Endometrial microvascular endothelial cells (primary cell): ENCODE measurements around the gene LEMD2. TPM values are rescaled to one million over a fixed set of nuclear protein-coding genes. Genes with fewer than 3 reads are reported as not detected.
"Not testable (repeated sequence)": the region's sequence is repeated elsewhere in the genome, so short reads cannot be mapped to it uniquely, and the experiment has no call there.

Source experiments
- in situ Hi-C: cut with HindIII; loops from 2 replicates; pipeline ENCODE4 v1.10.0; 2017; ENCODE audit warnings: low sequenced_read_pairs, low pct_unique_long_range_greater_than_20kb; ENCODE audit errors: inconsistent ontology term
- total RNA-seq: library from RNA; depleted of rRNA; stranded (reverse); fragments of >200 nt; gene quantifications from one replicate; pipeline ENCODE4 v1.2.3, GENCODE V29; 2015; ENCODE audit errors: inconsistent ontology term

Gene LEMD2
- total RNA-seq: 33.9 TPM

DNA sequence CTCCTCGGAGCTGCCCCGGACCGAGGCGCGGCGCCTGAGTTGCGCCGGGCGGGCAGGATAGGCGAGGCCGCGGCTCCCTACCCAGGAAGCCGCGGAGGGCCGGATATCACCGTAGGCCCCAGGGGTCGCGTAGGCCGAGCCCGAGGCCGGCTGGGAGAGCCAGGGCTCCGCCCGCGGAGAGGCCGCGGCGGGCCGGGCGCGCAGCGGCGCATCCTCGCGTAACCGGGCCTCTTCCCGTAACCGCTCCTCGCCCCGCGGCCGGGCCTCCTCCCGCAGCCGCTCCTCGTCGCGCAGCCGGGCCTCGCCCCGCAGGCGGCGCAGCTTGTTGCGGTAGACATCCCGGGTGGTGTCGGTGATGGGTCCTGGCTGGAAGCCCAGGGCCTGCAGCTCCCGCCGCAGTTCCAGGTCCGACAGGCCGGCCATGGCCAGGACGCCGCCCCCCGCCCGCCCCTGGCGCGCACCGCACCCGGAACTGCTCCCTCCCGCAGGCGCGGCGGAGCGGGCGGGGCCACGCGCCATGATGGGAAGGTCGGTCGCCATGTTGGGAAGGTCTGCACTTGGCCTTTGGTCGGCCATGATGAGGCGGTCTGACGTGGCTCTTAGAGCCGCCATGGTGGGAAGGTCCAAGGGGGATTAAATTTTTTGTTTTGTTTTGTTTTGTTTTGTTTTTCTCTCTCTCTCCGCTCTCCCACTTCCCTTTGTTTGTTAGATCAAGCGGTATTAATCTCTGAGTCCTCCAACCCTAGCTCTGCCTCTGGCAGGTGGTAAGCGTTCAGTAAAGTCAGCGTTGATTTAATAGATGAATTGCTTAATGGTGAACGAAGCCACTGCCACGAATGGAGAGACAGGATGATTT is at the start of gene LEMD2:
Gene LEMD2, minus strand, starts transcription at position 437 of the 856 bp plus-strand sequence. Its CDS starts 14 bp downstream, at position 423.
- in situ Hi-C loops: no loop called here

GRCh38 chr6:33837971-33838665 is 49.2 kb upstream of the LEMD2 start:
- in situ Hi-C loops: no loop called here

GRCh38 chr6:33836806-33837469 is 48.0 kb upstream of the LEMD2 start:
- in situ Hi-C loops: no loop called here

- in situ Hi-C loops: no loop called here
Measured at GRCh38 chr6:33834401-33835392, 45.8 kb upstream of the LEMD2 start.

DNA sequence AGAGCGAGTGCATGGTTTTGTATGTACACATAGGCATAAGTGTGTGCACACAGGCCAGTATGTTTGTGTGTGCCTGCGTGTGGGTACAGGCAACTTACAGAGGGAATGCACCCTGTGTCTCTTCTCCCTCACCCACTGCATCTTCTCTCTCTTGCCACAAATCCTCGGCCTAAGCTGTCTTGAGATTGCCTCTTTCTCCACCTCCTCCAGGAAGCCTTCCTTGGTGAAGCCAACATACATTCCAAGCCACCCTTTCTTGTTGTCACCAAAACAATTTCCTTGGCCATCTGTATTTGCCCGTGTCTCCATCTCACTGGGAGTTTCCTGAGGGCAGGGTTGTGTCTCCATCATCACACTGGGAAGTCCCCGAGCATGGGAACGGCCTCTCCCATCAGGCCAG is 44.7 kb upstream of the LEMD2 start:
- in situ Hi-C loops: no loop called here

- in situ Hi-C loops: not testable (repeated sequence)
Measured at GRCh38 chr6:33832831-33833230, 43.9 kb upstream of the LEMD2 start.

- in situ Hi-C loops: not testable (repeated sequence)
Measured at GRCh38 chr6:33831725-33832124, 42.8 kb upstream of the LEMD2 start.

DNA sequence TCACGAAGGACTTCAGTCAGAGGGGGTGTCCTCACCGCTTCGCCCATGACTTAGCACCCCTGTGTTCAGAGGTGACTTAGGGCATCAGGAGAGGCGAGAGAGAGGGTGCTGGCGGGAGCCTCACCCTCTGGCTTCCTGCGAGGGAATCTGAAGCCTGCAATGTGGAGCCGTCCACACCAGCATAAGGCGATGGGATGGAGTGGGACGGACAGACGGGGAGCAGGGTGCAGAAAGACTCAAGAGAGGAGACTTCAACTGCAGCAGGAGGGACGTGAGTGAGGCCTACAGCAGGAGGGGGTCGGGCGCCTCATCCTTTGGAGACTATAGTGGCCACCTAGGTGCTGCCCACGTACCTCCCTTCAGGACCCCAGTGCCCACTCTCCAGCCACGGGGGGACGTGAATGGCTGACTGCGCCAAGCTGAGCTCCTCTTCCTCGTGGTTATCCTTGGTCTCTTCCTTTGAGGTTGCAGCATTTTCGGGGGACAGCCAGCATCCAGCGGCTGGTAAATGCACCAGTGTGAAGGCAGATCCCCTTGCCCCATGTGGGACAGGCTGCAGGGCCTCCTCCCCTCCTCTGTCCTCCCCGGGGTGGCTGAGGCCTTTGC is 41.8 kb upstream of the LEMD2 start:
- in situ Hi-C loops: no loop called here

- in situ Hi-C loops: no loop called here
Measured at GRCh38 chr6:33828764-33829731, 40.1 kb upstream of the LEMD2 start.

DNA sequence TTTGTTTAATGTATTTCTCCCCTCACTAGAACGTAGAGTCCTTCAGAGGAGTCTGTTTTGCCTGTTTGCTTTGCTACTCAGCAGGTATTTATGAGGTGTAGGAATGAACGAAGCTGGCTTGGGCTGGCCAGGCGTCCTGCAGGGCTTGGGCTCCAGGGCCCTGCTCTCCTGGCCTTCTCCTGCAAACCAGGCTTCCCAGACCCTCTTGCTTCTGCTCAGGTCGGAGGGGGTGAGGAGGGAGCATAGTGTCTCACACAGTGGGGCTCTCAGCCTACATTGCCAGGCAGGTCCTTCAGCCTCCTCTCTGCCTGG is 39.5 kb upstream of the LEMD2 start:
- in situ Hi-C loops: no loop called here

DNA sequence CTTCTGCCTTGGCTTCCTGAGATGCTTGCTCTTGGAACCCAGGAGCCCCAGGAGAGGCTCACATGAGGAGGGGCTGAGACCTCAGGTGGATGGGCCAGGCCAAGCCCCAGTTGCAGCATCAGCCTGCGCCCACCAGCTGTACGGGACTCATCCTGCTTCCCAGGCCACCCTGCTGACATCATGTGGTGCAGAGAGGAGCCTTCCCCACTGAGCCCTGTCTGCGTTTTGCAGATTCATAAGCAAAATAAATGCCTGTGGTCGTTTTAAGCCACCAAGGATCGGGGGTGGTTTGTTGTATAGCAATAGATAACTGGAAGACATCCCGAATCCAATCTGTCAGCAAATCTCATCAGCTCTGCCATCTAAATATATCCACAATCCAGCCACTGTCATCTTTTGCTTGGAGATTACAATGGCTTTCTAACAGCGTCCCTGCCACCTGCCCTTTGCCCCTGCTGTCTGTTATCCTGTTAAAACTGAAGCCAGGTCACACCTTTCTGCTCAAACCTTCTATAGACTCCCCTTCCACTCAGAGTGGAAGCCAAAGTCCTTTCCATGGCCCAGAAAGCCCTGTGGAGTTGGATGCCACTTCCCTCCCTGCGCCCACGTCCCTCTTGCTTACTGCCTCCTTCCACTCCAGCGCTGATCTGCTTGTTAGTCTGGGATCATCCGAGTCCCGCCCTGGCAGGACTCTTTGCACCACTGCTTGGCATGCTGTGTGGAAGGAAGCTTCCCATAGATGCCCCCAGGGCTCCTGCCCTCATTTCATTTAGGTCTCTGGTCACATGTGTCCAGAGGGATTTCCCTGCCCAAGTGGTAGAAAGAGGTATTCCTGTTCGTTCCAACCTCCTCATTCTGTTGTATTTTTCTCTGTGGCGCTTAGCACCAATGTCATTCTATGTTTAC is 38.9 kb upstream of the LEMD2 start:
- in situ Hi-C loops: no loop called here

DNA sequence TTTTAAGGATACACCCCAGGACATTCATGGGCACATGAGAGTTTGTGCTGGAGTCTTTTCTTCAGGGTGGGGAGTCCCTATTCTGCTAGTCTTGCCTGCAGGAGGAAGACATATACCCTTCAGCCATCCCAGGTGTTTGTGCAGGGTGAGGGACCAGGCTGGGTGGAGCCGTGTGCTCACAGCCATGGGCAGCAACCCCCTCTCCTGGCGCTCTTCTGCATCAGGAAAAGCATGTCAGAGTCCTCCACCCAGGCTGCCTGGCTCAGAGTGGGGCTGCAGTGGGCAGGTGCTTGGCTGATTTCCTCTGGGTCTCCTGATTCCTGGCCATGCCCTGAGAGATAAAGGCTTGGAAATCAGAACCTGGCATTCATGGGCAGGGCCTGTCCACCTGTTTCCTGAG is 37.6 kb upstream of the LEMD2 start:
- in situ Hi-C loops: no loop called here

DNA sequence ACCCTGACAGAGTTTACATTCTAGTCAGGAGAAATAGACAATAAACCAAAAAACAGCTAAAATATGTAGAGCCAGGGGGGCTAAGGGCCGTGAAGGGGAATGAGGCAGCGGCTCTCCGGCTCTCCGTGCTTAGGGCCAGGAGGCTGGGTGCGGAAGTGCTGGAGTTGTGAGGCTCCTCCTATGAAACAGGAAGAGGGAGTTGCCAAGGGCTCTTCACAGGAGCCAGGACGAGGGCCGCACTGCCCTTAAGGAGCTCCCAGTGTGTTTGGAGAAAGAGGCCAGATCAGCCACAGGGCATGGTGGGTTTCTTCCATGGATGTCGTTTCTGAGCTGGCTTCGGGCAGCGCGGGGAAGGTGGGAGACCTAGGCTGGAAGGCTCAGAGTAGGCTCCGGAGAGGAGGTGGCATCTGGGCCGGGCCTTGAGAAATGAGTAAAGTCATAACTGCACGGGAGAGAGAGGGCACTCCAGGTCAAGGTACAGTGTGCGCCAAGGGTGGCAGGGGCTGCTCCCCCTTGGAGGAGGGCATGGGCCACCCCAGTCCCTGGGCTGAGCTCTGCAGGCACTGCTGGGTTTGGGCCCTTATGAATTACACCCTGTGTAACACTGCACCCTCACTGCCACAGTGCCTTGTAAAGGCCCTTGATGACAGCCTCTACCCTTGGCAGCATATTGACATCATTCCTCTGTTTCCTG is 35.7 kb upstream of the LEMD2 start:
- in situ Hi-C loops: no loop called here

- in situ Hi-C loops: no loop called here
Measured at GRCh38 chr6:33823806-33824205, 34.9 kb upstream of the LEMD2 start.

GRCh38 chr6:33822575-33823395 is 33.9 kb upstream of the LEMD2 start:
- in situ Hi-C loops: no loop called here
